Ovary (tissue), 9 donors: ENCODE measurements around the gene PTCH1. TPM values are rescaled to one million over a fixed set of nuclear protein-coding genes. Genes with fewer than 3 reads are reported as not detected.

Experiments used
- DNase-seq, 5 donors: peaks; one replicate each; pipeline ENCODE4 v3.0.0-alpha.2; 2019 to 2020
- H3K27ac ChIP-seq, 2 donors: fragments of 200-600 bp; one replicate each; pipeline versions ENCODE4 v1.5.1 to v1.8.0; 2019 to 2022
- H3K27me3 ChIP-seq: fragments of 200-600 bp; one replicate; pipeline ENCODE4 v1.8.0; 2022
- H3K36me3 ChIP-seq: fragments of 200-600 bp; sonication (generic); one replicate; pipeline ENCODE4 v1.5.1; 2019
- H3K4me1 ChIP-seq: one replicate; pipeline ENCODE4 v1.8.1; 2013; ENCODE audit warnings: mild to moderate bottlenecking, moderate library complexity; ENCODE audit not compliant: insufficient read depth
- H3K4me3 ChIP-seq: fragments of 200-600 bp; sonication (generic); one replicate; pipeline ENCODE4 v1.5.1; 2017
- H3K9me3 ChIP-seq, 2 donors: fragments of 200-600 bp in 1 of 2; sonication (generic) in 1 of 2; one replicate each; pipeline versions ENCODE4 v1.5.1 to v1.8.1; 2013 to 2019; ENCODE audit warnings: mild to moderate bottlenecking in 1 of 2, moderate library complexity in 1 of 2
- CTCF ChIP-seq, 3 donors: fragments of 450-650 bp in 2 of 3; fragments of 200-600 bp in 1 of 3; IDR thresholded peaks; one replicate each; pipeline versions ENCODE4 v1.5.1 to v1.8.0; 2016 to 2022; ENCODE audit warnings: antibody characterized with exemption in 3 of 3, mild to moderate bottlenecking in 1 of 3
- EP300 ChIP-seq: sonication (generic); formaldehyde crosslinking; IDR thresholded peaks from one replicate; pipeline ENCODE4 v1.6.1; 2017; ENCODE audit warnings: antibody characterized with exemption
- POLR2A ChIP-seq: fragments of 450-650 bp; IDR thresholded peaks from one replicate; pipeline ENCODE4 v1.6.1; 2017; ENCODE audit warnings: antibody characterized with exemption, mild to moderate bottlenecking, moderate library complexity
- WGBS, 3 donors: extraction: QIAGEN DNeasy Blood & Tissue Kit in 1 of 3; methylation state at CpG; one replicate each; pipeline versions ENCODE4 v1.1.5 to v1.1.7; 2013 to 2017; 5-methylcytosine and 5-hydroxymethylcytosine counted together
- intact Hi-C, 4 donors: fragments of 100-400 bp; cut with DNase I; formaldehyde crosslinking; loops; one replicate each; pipeline versions ENCODE4 v1.11.0 to v1.15.1; 2022 to 2023
- polyA plus RNA-seq, 2 donors: library from polyadenylated mRNA; stranded (reverse); fragments of 200-250 nt in 1 of 2; fragments of 350-450 nt in 1 of 2; fragmentation: Illumina TruSeq in 1 of 2; extraction: RNeasy Lipid Tissue Mini Kit (QIAGEN cat#74804) in 1 of 2; gene quantifications; one replicate each; pipeline ENCODE4 v1.2.3, GENCODE V29; 2013 to 2014
- total RNA-seq, 7 donors: library from RNA; depleted of rRNA in 2 of 7; stranded (reverse); fragments of >200 nt in 2 of 7; fragmentation: NEBNext Ultra II Directional in 3 of 7; extraction: Animal tissue kit (Norgen Biotek cat#: 25700) in 3 of 7; gene quantifications; one replicate each; pipeline versions ENCODE4 v1.1.0 to v1.2.4, GENCODE V29; 2016 to 2023
- donor health status: DM: no; HTN: no; CAD: no; lungs with moderate emphysema.
- donor health status: DM: no; HTN: no; CAD: no.
- donor health status: Bipolar disorder and iron deficiency.
- donor health status: DM: yes; HTN: yes; CAD: no.
- donor health status: DM: no; HTN: no; CAD: no.
- donor health status: DM: yes; HTN: yes; CAD: no.

PTCH1 gene
- total and polyA plus RNA-seq, 9 donors = 6.4 to 24.3 (median 13.5) TPM

GRCh38 chr9:95556521-95556920, 39.8 kb upstream of the PTCH1 start:
- Histone ChIP-seq H3K4me3 (no peak overlapping the region), H3K4me1 (no peaks in the 10 kb centered on the region), H3K36me3 (no peaks in the 10 kb centered on the region), H3K27me3 (no peaks in the 10 kb centered on the region), H3K9me3 (no peaks in the 10 kb centered on the region), H3K27ac (no peak overlapping the region)
- intact Hi-C loops = no loop called here
- no peak for TF ChIP-seq EP300
- no peak for TF ChIP-seq POLR2A
- no peak for DNase-seq
- WGBS, 3 donors = 65 to 74% (median 69%) methylated on average over 10 of the region's 10 CpGs

- H3K27ac ChIP-seq = no peak overlapping the region
- intact Hi-C loops = no loop called here
- no peaks in the 10 kb centered on the region for H3K4me1 ChIP-seq
- H3K27me3 ChIP-seq = no peaks in the 10 kb centered on the region
- peak; percentile 14 to 65 (median 56) for DNase-seq
- TF ChIP-seq EP300 (no peak), CTCF (IDR thresholded peaks at IDR 0.05) (no peak), POLR2A (no peak)
- 29 to 37% (median 35%) methylated on average over 41 to 43 of the region's 43 CpGs for WGBS, 3 donors
- no peaks in the 10 kb centered on the region for H3K9me3 ChIP-seq
- H3K36me3 ChIP-seq = no peaks in the 10 kb centered on the region
- peak overlapping the region; percentile 20 for H3K4me3 ChIP-seq
Observed at GRCh38 chr9:95552814-95553546, 36.2 kb upstream of the PTCH1 start.

- H3K4me3 ChIP-seq = no peak overlapping the region
- intact Hi-C loops = no loop called here
- H3K4me1 ChIP-seq = no peaks in the 10 kb centered on the region
- no peaks in the 10 kb centered on the region for H3K9me3 ChIP-seq
- 89 to 91% (median 90%) methylated on average over 6 of the region's 6 CpGs for WGBS, 3 donors
- H3K27me3 ChIP-seq = no peaks in the 10 kb centered on the region
- TF ChIP-seq CTCF (IDR thresholded peaks at IDR 0.05) (no peak), EP300 (no peak), POLR2A (no peak)
- no peak overlapping the region for H3K27ac ChIP-seq
- H3K36me3 ChIP-seq = no peaks in the 10 kb centered on the region
- DNase-seq = no peak
Observed at GRCh38 chr9:95552255-95552654, 35.5 kb upstream of the PTCH1 start.

GRCh38 chr9:95551406-95551805, 34.6 kb upstream of the PTCH1 start:
- Histone ChIP-seq H3K27ac (no peak overlapping the region), H3K4me3 (no peak overlapping the region), H3K27me3 (no peaks in the 10 kb centered on the region), H3K4me1 (no peaks in the 10 kb centered on the region), H3K9me3 (no peaks in the 10 kb centered on the region), H3K36me3 (no peaks in the 10 kb centered on the region)
- no peak for DNase-seq
- intact Hi-C loops = no loop called here
- TF ChIP-seq CTCF (IDR thresholded peaks at IDR 0.05) = no peak
- TF ChIP-seq EP300 = no peak
- no peak for TF ChIP-seq POLR2A
- 90 to 92% (median 91%) methylated on average over 4 of the region's 4 CpGs for WGBS, 3 donors

GRCh38 chr9:95545831-95546567, 29.2 kb upstream of the PTCH1 start:
- 37 to 48% (median 43%) methylated on average over 12 of the region's 12 CpGs for WGBS, 3 donors

More at GRCh38 chr9:95545831-95546567, 29.2 kb upstream of the PTCH1 start:
- DNase-seq = no peak
- no peak overlapping the region for H3K4me3 ChIP-seq
- H3K4me1 ChIP-seq = peaks cover 2% of the 10 kb centered on the region
- H3K36me3 ChIP-seq = no peaks in the 10 kb centered on the region
- no peak overlapping the region for H3K27ac ChIP-seq
- no peaks in the 10 kb centered on the region for H3K27me3 ChIP-seq
- no peaks in the 10 kb centered on the region for H3K9me3 ChIP-seq
- no peak for TF ChIP-seq CTCF (IDR thresholded peaks at IDR 0.05)
- no peak for TF ChIP-seq POLR2A
- no peak for TF ChIP-seq EP300
- intact Hi-C loops = no loop called here
